ENCODE data around the gene IFIT3.

- TF ChIP-seq CTCF (IDR thresholded peaks at IDR 0.05) (no peak), ZFX (IDR thresholded peaks at IDR 0.05; ENCODE audit: borderline replicate concordance) (no peak)
These were observed 26.6 kb upstream of the IFIT3 start for GRCh38 chr10:89301232-89301631.

All from 22Rv1 (cell line).